Testis (tissue), 3 donors: Measurements from ENCODE around the gene FRMPD4. TPM values are rescaled to one million over a fixed set of nuclear protein-coding genes. Genes with fewer than 3 reads are reported as not detected.

Source experiments
- DNase-seq: peaks from one replicate; pipeline ENCODE4 v3.0.0-alpha.2; 2019
- H3K27ac ChIP-seq, 2 donors: fragments of 200-600 bp; sonication (generic); one replicate each; pipeline ENCODE4 v1.5.1; 2019
- H3K27me3 ChIP-seq: fragments of 200-600 bp; sonication (generic); one replicate; pipeline ENCODE4 v1.5.1; 2019
- H3K36me3 ChIP-seq: fragments of 200-600 bp; sonication (generic); one replicate; pipeline ENCODE4 v1.5.1; 2017; ENCODE audit warnings: low read depth; ENCODE audit errors: missing control alignments
- H3K4me1 ChIP-seq: fragments of 200-600 bp; sonication (generic); one replicate; pipeline ENCODE4 v1.5.1; 2019
- H3K4me3 ChIP-seq, 2 donors: fragments of 200-600 bp; sonication (generic); one replicate each; pipeline ENCODE4 v1.5.1; 2017 to 2019
- H3K9me3 ChIP-seq: fragments of 200-600 bp; sonication (generic); one replicate; pipeline ENCODE4 v1.5.1; 2017
- POLR2A ChIP-seq: fragments of 450-650 bp; IDR thresholded peaks from one replicate; pipeline ENCODE4 v1.6.1; 2017; ENCODE audit warnings: antibody characterized with exemption, mild to moderate bottlenecking, moderate library complexity
- WGBS, 2 donors: methylation state at CpG; one replicate each; pipeline ENCODE4 v1.1.5; 2018; 5-methylcytosine and 5-hydroxymethylcytosine counted together
- intact Hi-C: fragments of 100-400 bp; cut with DNase I; formaldehyde crosslinking; loops from one replicate; pipeline ENCODE4 v1.15.1; 2023; ENCODE audit warnings: low total_unique reads
- polyA plus RNA-seq: library from polyadenylated mRNA; stranded (reverse); fragments of 350-450 nt; fragmentation: Illumina TruSeq; extraction: RNeasy Lipid Tissue Mini Kit (QIAGEN cat#74804); gene quantifications from one replicate; pipeline ENCODE4 v1.2.3, GENCODE V29; 2014; ENCODE audit warnings: low read depth, low replicate concordance; ENCODE audit not compliant: insufficient read depth
- total RNA-seq, 2 donors: library from RNA; depleted of rRNA; stranded (reverse); fragments of >200 nt; gene quantifications; one replicate each; pipeline ENCODE4 v1.2.3, GENCODE V29; 2016
- TF ChIP-seq, protein P1 (sequence below), 3 experiments: fragments of 450-650 bp in 2 of 3; fragments of 200-600 bp in 1 of 3; sonication (generic) in 1 of 3; IDR thresholded peaks; one replicate each; pipeline ENCODE4 v1.5.1; 2016 to 2019; ENCODE audit warnings: antibody characterized with exemption in 3 of 3, mild to moderate bottlenecking in 2 of 3, moderate library complexity in 1 of 3

Gene FRMPD4
- total and polyA plus RNA-seq, 3 donors from 2014 or later, result 1.1 to 1.6 (median 1.3) TPM

DNA sequence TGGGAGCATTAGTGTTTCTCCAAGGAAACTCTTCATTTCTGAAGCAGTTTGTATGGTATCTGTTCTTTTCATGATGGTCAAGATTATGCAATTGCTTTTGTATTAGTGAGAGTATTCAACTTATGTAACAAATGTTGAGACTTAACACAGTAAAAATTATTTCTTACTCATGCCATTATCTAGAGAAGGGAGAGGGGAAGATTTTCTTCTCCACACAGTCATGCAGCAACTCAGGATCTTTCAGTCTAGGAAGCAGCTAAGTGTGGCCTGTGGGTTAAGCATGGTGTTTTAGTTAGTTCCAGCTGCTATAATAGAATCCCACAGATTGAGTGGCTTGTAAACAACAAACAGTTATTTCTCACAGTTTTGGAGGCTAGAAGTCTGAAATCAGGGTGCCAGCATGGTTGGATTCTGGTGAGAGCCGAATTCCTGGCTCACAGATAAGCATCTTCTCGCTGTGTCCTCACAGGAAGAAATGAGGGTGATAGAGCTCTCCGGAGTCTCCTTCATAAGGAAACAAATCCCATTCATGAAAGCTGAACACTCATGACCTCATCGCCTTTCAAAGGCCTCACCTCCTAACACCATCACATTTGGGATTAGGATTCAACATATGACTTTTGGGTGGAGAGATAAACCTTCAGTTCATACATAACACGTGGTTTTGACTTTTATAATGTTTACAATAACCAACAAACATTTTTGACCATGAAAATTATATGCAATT lies 101.2 kb downstream of the FRMPD4 start:
- Histone ChIP-seq H3K36me3 (no peaks in the 10 kb centered on the region), H3K4me1 (no peaks in the 10 kb centered on the region), H3K4me3 (no peak overlapping the region), H3K27ac (no peak overlapping the region), H3K9me3 (no peaks in the 10 kb centered on the region), H3K27me3 (no peaks in the 10 kb centered on the region)
- TF ChIP-seq POLR2A, result no peak
- TF ChIP-seq, protein P1, sequence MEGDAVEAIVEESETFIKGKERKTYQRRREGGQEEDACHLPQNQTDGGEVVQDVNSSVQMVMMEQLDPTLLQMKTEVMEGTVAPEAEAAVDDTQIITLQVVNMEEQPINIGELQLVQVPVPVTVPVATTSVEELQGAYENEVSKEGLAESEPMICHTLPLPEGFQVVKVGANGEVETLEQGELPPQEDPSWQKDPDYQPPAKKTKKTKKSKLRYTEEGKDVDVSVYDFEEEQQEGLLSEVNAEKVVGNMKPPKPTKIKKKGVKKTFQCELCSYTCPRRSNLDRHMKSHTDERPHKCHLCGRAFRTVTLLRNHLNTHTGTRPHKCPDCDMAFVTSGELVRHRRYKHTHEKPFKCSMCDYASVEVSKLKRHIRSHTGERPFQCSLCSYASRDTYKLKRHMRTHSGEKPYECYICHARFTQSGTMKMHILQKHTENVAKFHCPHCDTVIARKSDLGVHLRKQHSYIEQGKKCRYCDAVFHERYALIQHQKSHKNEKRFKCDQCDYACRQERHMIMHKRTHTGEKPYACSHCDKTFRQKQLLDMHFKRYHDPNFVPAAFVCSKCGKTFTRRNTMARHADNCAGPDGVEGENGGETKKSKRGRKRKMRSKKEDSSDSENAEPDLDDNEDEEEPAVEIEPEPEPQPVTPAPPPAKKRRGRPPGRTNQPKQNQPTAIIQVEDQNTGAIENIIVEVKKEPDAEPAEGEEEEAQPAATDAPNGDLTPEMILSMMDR (IDR thresholded peaks at IDR 0.05), result no peak
- intact Hi-C loops, result no loop called here
- no peak for DNase-seq
- WGBS, 2 donors, result 86% methylated on average over 5 of the region's 5 CpGs

GRCh38 chrX:12240491-12240890 lies 102.2 kb downstream of the FRMPD4 start:
- no peak for DNase-seq
- 82 to 83% methylated on average over 1 of the region's 1 CpG for WGBS, 2 donors
- Histone ChIP-seq H3K9me3 (no peaks in the 10 kb centered on the region), H3K36me3 (no peaks in the 10 kb centered on the region), H3K27me3 (no peaks in the 10 kb centered on the region), H3K4me1 (no peaks in the 10 kb centered on the region), H3K4me3 (no peak overlapping the region), H3K27ac (no peak overlapping the region)
- intact Hi-C loops, result no loop called here
- no peak for TF ChIP-seq POLR2A

GRCh38 chrX:12241026-12241425 lies 102.8 kb downstream of the FRMPD4 start:
- WGBS, 2 donors, result 83 to 100% methylated on average over 2 of the region's 2 CpGs

GRCh38 chrX:12245650-12246645 lies 107.7 kb downstream of the FRMPD4 start:
- no peak for TF ChIP-seq POLR2A
- TF ChIP-seq, protein P1 (IDR thresholded peaks at IDR 0.05), result no peak
- WGBS, 2 donors, result 88 to 93% methylated on average over 5 of the region's 5 CpGs
- no peak overlapping the region for H3K27ac ChIP-seq
- intact Hi-C loops, result no loop called here
- no peaks in the 10 kb centered on the region for H3K27me3 ChIP-seq
- H3K4me3 ChIP-seq, result no peak overlapping the region
- DNase-seq, result no peak
- H3K9me3 ChIP-seq, result no peaks in the 10 kb centered on the region
- no peaks in the 10 kb centered on the region for H3K4me1 ChIP-seq
- no peaks in the 10 kb centered on the region for H3K36me3 ChIP-seq

More at GRCh38 chrX:12241026-12241425, 102.8 kb downstream of the FRMPD4 start:
- Histone ChIP-seq H3K27me3 (no peaks in the 10 kb centered on the region), H3K4me3 (no peak overlapping the region), H3K4me1 (no peaks in the 10 kb centered on the region), H3K36me3 (no peaks in the 10 kb centered on the region), H3K9me3 (no peaks in the 10 kb centered on the region), H3K27ac (no peak overlapping the region)
- no peak for TF ChIP-seq POLR2A
- TF ChIP-seq, protein P1 (IDR thresholded peaks at IDR 0.05), result no peak
- DNase-seq, result no peak
- intact Hi-C loops, result no loop called here

DNA sequence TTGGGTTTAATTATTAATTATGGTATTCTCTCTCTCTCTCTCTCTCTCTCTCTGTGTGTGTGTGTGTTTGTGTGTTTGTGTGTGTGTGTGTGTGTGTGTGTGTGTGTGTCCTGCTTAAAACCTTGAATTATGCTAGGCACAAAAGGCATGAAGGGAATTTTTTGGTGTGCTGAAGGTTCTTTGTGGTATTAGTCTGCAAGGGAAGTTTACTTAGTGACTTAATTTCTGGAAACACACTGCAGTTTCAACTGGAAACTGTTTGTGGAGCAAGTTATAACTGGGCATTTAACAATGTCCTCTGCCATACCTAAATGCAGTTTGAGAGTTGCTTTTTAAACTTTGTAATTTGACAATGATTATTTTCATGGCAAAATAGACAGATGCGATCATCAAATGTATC lies 111.7 kb downstream of the FRMPD4 start:
- H3K4me1 ChIP-seq, result no peaks in the 10 kb centered on the region
- no peaks in the 10 kb centered on the region for H3K9me3 ChIP-seq
- TF ChIP-seq POLR2A, result no peak
- TF ChIP-seq, protein P1 (IDR thresholded peaks at IDR 0.05), result no peak
- DNase-seq, result no peak
- H3K27ac ChIP-seq, result no peak overlapping the region
- H3K27me3 ChIP-seq, result no peaks in the 10 kb centered on the region
- WGBS, 2 donors, result 92 to 100% methylated on average over 1 of the region's 1 CpG
- intact Hi-C loops, result no loop called here
- no peak overlapping the region for H3K4me3 ChIP-seq
- no peaks in the 10 kb centered on the region for H3K36me3 ChIP-seq
